ENCODE data around the gene SUN2. TPM values are rescaled to one million over a fixed set of nuclear protein-coding genes. Genes with fewer than 3 reads are reported as not detected.

Gene SUN2
- total RNA-seq, 4 donors from 2014 or later: 417 to 598 (median 449) TPM

DNA sequence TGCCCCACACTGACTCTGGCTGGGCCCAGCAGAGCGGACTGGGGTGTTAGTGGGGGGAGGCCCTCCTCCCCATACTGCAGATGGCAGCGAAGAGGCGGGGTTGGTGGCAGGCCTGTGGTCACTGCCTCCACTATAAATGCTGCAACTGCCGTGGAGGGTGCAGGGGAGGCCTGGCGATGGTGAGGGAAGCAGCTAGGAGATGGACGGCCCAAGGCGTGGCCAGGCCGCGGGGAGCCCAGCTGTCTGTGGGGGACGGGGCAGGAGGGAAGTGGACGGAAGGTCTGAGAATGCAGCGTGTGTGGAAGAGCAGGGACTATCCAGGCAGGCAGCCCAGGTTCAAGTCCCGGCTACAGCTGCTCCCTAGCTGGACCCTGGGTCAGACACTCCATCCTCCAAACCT lies 19.9 kb upstream of the SUN2 start:
- no peaks in the 10 kb centered on the region for H3K4me1 ChIP-seq
- H3K9me3 ChIP-seq: no peaks in the 10 kb centered on the region
- DNase-seq (ENCODE audit: extremely low spot score): no peak
- peaks cover 8 to 34% (median 22%) of the 10 kb centered on the region in 4 donors for H3K36me3 ChIP-seq
- H3K4me3 ChIP-seq: no peak overlapping the region
- WGBS: 66% methylated on average over 11 of the region's 13 CpGs
- H3K27me3 ChIP-seq: no peaks in the 10 kb centered on the region
- intact Hi-C loops (cut with DNase I): loop anchor here (10.0 kb wide), 1 partner anchor 349 kb away; no protein-coding TSS in a partner anchor
- no peak overlapping the region for H3K27ac ChIP-seq (replicated peaks in 1 of 4)
- TF ChIP-seq POLR2AphosphoS5 (IDR thresholded peaks at IDR 0.05): no peak
- TF ChIP-seq EP300 (IDR thresholded peaks at IDR 0.05): no peak
- TF ChIP-seq, protein P1, sequence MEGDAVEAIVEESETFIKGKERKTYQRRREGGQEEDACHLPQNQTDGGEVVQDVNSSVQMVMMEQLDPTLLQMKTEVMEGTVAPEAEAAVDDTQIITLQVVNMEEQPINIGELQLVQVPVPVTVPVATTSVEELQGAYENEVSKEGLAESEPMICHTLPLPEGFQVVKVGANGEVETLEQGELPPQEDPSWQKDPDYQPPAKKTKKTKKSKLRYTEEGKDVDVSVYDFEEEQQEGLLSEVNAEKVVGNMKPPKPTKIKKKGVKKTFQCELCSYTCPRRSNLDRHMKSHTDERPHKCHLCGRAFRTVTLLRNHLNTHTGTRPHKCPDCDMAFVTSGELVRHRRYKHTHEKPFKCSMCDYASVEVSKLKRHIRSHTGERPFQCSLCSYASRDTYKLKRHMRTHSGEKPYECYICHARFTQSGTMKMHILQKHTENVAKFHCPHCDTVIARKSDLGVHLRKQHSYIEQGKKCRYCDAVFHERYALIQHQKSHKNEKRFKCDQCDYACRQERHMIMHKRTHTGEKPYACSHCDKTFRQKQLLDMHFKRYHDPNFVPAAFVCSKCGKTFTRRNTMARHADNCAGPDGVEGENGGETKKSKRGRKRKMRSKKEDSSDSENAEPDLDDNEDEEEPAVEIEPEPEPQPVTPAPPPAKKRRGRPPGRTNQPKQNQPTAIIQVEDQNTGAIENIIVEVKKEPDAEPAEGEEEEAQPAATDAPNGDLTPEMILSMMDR (IDR thresholded peaks at IDR 0.05): no peak
- TF ChIP-seq POLR2A (IDR thresholded peaks at IDR 0.05; ENCODE audit: low read depth): no peak

DNA sequence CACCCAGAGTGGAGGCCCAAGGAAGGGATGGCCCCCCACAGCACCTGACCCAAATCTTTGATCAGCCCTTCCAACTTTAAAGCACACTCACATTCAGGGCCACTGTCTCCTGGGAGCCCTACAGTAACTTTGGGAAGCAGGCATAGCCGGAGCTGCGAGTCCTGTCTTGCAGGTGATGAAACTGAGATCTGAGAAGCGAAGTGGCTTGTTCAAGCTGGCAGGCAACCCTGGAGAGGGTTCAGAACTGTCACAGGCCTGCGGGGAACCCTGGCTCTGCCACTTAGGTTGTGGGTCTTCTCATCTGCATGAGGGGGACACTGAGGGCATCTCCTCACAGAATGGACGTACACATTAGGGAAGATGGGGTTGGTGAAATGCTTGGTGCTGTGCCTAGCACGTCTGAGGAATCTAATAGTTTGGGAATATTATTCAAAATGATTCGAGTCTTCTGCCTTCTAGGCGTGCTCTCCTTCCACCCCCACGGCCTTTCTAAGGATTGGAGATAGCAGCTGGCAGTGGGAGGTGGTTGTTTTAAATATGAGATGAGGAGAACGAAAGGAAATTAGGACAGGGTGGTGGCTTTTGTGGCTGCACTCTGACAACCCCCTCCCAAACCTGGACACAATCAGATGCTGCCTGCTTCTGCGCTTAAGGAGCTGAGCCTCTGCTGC lies 18.8 kb upstream of the SUN2 start:
- WGBS: 75% methylated on average over 9 of the region's 11 CpGs
- H3K9me3 ChIP-seq: no peaks in the 10 kb centered on the region
- intact Hi-C loops (cut with DNase I): loop anchor here (10.0 kb wide), 1 partner anchor 350 kb away; no protein-coding TSS in a partner anchor
- peaks cover 6 to 24% (median 13%) of the 10 kb centered on the region in 4 donors for H3K36me3 ChIP-seq
- H3K27ac ChIP-seq (replicated peaks in 1 of 4): no peak overlapping the region
- no peak for DNase-seq (ENCODE audit: extremely low spot score)
- H3K4me3 ChIP-seq: no peak overlapping the region
- no peaks in the 10 kb centered on the region for H3K27me3 ChIP-seq
- no peaks in the 10 kb centered on the region for H3K4me1 ChIP-seq
- TF ChIP-seq EP300 (IDR thresholded peaks at IDR 0.05) (no peak), POLR2AphosphoS5 (IDR thresholded peaks at IDR 0.05) (no peak), POLR2A (IDR thresholded peaks at IDR 0.05; ENCODE audit: low read depth) (no peak)
- TF ChIP-seq, protein P1 (IDR thresholded peaks at IDR 0.05): no peak

DNA sequence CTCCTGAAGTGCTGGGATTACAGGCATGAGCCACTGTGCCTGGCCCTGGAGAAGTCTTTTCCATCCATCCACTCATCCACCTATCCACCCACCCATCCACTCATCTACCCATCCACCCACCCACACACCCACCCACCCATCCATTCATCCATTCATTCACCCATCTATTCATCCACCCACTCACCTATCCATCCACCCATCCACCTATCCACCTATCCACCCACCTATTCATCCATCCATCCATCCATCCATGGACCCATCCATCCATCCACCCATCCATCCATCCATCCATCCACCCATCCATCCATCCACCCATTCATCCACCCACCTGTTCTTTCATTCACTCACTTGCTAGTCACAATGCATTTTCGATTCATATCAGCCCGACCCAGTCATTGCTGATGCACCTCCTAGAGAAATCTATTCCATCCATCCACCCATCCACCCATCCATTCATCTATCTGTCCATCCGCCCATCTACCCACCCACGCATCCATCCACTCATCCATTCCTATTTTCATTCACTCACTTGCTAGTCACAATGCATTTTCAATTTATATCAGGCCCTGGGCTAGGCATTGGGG lies 17.7 kb upstream of the SUN2 start:
- Histone ChIP-seq H3K4me1 (peaks cover 0 to 7% (median 6%) of the 10 kb centered on the region in 4 donors), H3K4me3 (no peak overlapping the region), H3K27ac (replicated peaks in 1 of 4) (no peak overlapping the region), H3K27me3 (no peaks in the 10 kb centered on the region), H3K9me3 (no peaks in the 10 kb centered on the region), H3K36me3 (peaks cover 0 to 12% (median under 1%) of the 10 kb centered on the region in 4 donors)
- WGBS: 93% methylated on average over 4 of the region's 4 CpGs
- intact Hi-C loops (cut with DNase I): loop anchor here (10.0 kb wide), 1 partner anchor 351 kb away; no protein-coding TSS in a partner anchor
- DNase-seq (ENCODE audit: extremely low spot score): no peak
- TF ChIP-seq POLR2A (IDR thresholded peaks at IDR 0.05; ENCODE audit: low read depth): no peak
- TF ChIP-seq, protein P1 (IDR thresholded peaks at IDR 0.05): no peak
- no peak for TF ChIP-seq EP300 (IDR thresholded peaks at IDR 0.05)

DNA sequence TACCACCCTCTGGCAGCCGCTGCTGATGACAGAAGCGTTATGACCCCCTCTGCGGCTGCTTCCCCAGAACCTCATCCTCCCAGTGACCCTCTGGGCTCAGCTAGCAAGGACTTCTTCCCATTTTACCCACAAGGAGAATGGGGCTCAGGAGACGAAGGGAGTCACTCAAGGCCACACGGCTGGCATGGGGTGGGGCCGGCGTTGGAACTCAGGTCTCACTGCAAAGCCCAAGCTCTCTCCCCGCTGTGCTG lies 16.8 kb upstream of the SUN2 start:
- Histone ChIP-seq H3K4me3 (no peak overlapping the region), H3K4me1 (peaks cover 0 to 7% (median 6%) of the 10 kb centered on the region in 4 donors), H3K27me3 (no peaks in the 10 kb centered on the region), H3K27ac (replicated peaks in 1 of 4) (no peak overlapping the region), H3K9me3 (no peaks in the 10 kb centered on the region), H3K36me3 (peaks cover 0 to 5% (median 0%) of the 10 kb centered on the region in 4 donors)
- DNase-seq (ENCODE audit: extremely low spot score): no peak
- TF ChIP-seq POLR2AphosphoS5 (IDR thresholded peaks at IDR 0.05): no peak
- no peak for TF ChIP-seq POLR2A (IDR thresholded peaks at IDR 0.05; ENCODE audit: low read depth)
- TF ChIP-seq EP300 (IDR thresholded peaks at IDR 0.05): no peak
- TF ChIP-seq, protein P1 (IDR thresholded peaks at IDR 0.05): no peak
- 85% methylated on average over 8 of the region's 8 CpGs for WGBS
- intact Hi-C loops (cut with DNase I): loop anchor here (10.0 kb wide), 1 partner anchor 352 kb away; no protein-coding TSS in a partner anchor
